ENCODE measurements around the gene SYTL3. TPM values are rescaled to one million over a fixed set of nuclear protein-coding genes. Genes with fewer than 3 reads are reported as not detected.

SYTL3 gene
- total RNA-seq, 6 experiments from 2014 or later: 3.1 to 5.7 (median 3.9) TPM

DNA sequence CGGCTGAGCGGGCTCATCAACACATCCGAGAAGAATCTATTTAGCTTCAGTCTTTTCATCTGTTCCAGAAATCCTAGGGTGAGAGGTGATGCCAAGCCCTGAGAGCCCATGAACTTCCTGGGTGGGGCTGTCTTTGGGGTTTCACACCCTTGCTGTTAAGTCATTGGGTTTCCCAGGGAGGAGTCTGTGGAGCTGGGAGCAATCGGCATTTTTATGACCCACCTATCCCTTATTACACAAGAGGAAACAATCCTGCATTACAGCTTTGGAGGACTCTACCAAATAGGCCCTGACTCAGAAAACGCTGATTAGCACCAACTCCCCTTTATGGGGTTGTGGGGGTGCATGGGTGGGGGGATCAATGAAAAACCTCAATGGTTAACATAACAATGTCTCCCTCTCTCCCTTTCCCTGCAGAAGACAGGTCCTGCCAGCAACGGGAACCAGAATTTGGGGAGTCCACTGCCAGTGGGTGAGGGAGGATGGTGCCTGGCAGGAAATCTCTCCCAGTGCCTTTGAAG, 123.1 kb downstream of the SYTL3 start:
- Mint-ChIP-seq H3K27ac (peak overlapping the region; percentile 36; the same call in 1 of the 2 replicates), H3K4me3 (no peak overlapping the region)
- TF ChIP-seq, protein P1, sequence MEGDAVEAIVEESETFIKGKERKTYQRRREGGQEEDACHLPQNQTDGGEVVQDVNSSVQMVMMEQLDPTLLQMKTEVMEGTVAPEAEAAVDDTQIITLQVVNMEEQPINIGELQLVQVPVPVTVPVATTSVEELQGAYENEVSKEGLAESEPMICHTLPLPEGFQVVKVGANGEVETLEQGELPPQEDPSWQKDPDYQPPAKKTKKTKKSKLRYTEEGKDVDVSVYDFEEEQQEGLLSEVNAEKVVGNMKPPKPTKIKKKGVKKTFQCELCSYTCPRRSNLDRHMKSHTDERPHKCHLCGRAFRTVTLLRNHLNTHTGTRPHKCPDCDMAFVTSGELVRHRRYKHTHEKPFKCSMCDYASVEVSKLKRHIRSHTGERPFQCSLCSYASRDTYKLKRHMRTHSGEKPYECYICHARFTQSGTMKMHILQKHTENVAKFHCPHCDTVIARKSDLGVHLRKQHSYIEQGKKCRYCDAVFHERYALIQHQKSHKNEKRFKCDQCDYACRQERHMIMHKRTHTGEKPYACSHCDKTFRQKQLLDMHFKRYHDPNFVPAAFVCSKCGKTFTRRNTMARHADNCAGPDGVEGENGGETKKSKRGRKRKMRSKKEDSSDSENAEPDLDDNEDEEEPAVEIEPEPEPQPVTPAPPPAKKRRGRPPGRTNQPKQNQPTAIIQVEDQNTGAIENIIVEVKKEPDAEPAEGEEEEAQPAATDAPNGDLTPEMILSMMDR (IDR thresholded peaks at IDR 0.05): no peak

DNA sequence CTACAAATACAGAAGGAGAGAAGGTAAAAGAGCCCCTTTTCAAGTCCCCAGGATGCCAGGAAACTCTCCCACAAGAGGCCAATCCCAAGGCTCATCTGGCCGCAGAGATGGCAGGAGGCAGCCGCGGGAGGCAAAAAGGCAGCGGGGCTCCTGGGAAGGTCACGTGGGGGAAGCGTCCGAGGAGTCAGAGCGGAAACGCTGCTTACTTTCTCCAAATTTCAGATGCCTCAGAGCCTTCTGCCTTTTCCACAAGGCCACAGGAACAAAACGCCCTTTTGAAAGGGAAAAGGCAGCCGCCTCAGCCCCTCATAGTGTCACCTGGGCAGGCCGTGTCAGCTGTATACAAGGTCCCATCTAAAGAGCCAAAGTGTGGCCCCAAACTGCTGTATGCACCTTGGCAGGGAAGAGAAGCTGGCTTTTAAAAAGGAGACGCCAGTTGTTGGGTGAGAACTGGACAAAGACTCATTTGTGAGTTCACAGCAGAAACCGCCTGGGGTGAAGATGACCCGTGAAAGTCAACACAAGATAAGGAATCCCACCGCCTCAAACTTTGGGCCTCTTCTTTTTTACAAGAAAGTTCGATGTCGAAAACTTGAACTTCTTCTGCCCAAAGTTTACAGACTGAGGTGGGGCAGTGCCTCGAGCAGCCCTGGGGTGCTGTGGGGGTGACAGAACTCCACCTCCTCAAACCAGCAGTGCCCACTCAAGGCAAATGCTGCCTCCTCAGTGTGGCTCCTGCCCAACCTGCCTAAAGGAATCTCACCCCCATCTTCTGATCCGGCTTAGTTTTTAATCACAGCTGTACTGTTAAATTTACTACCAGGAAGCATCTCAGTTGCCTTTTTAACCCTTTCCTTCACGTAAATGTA, 124.0 kb downstream of the SYTL3 start:
- peaks cover 64% of the 10 kb centered on the region for H3K36me3 Mint-ChIP-seq (ENCODE audit: low read depth)
- H3K27me3 Mint-ChIP-seq (ENCODE audit: insufficient read depth): peaks cover 3% of the 10 kb centered on the region
- peaks cover 8% of the 10 kb centered on the region; the same call in 1 of the 2 replicates for H3K4me1 Mint-ChIP-seq (ENCODE audit: low read depth)
- TF ChIP-seq, protein P1 (IDR thresholded peaks at IDR 0.05): no peak
- H3K9me3 Mint-ChIP-seq: no peaks in the 10 kb centered on the region
- no peak overlapping the region for H3K27ac Mint-ChIP-seq
- DNase-seq: no peak
- H3K4me3 Mint-ChIP-seq: no peak overlapping the region

More for the DNA sequence above, 123.1 kb downstream of the SYTL3 start:
- peaks cover 61% of the 10 kb centered on the region for H3K36me3 Mint-ChIP-seq (ENCODE audit: low read depth)
- H3K4me1 Mint-ChIP-seq (ENCODE audit: low read depth): peaks cover 8% of the 10 kb centered on the region; the same call in 1 of the 2 replicates
- H3K27me3 Mint-ChIP-seq (ENCODE audit: insufficient read depth): peaks cover 3% of the 10 kb centered on the region
- H3K9me3 Mint-ChIP-seq: no peaks in the 10 kb centered on the region
- DNase-seq: no peak

DNA sequence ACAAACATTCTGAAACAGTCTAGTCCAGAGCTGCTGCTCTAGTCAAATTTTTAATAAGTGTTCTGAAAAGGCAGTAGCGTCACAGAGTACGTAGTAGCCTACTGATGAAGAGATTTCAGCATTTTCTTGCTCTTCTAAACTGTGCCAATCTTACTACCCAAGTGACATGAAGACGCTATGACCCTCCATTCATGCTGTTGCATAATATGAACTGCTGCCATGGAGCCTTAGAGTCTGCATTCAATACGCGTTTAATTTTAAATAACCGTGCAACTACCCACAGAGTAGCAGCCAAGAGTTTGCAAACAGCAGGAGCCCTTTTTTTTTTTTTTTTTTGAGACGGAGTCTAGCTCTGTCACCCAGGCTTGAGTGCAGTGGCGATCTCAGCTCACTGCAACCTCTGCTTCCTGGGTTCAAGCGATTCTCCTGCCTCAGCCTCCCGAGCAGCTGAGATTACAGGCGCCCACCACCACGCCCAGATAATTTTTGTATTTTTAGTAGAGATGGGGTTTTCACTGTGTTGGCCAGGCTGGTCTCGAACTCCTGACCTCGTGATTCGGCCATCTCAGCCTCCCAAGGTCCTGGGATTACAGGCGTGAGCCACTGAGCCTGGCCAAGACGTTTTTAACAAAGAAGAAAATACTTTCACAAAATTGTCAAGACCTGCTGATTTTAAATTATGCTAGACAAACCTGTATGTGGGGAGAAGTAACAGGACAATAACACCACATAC, 125.0 kb downstream of the SYTL3 start:
- H3K4me3 Mint-ChIP-seq: no peak overlapping the region
- H3K4me1 Mint-ChIP-seq (ENCODE audit: low read depth): peaks cover 8% of the 10 kb centered on the region; the same call in 1 of the 2 replicates
- H3K27me3 Mint-ChIP-seq (ENCODE audit: insufficient read depth): no peaks in the 10 kb centered on the region; the same call in 1 of the 2 replicates
- H3K9me3 Mint-ChIP-seq: no peaks in the 10 kb centered on the region
- H3K27ac Mint-ChIP-seq: no peak overlapping the region
- TF ChIP-seq, protein P1 (IDR thresholded peaks at IDR 0.05): no peak
- H3K36me3 Mint-ChIP-seq (ENCODE audit: low read depth): peaks cover 61% of the 10 kb centered on the region
- no peak for DNase-seq

DNA sequence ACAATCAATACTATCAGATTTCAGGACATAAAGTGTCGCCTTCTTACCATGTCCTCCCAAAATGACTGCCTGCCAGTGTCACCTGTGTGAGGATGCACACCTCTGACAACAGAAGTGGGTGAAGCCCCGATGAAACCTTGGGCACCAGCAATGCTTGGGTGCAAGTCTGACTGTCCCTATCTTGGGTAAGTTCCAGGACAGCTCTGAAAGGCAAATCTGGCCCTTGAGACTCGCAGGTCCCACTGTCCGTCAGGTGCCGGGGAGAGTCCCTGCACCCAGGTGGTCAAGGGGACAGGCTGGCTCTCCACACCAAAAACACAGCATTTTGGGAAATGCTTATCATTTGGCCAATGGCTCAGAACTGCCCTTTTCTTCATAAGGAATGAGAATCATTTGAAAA, 126.0 kb downstream of the SYTL3 start:
- TF ChIP-seq, protein P1 (IDR thresholded peaks at IDR 0.05): no peak
- Mint-ChIP-seq H3K4me1 (ENCODE audit: low read depth) (peaks cover 8% of the 10 kb centered on the region; the same call in 1 of the 2 replicates), H3K36me3 (ENCODE audit: low read depth) (peaks cover 53% of the 10 kb centered on the region), H3K9me3 (no peaks in the 10 kb centered on the region), H3K27ac (no peak overlapping the region), H3K27me3 (ENCODE audit: insufficient read depth) (no peaks in the 10 kb centered on the region), H3K4me3 (no peak overlapping the region)
- DNase-seq: no peak

DNA sequence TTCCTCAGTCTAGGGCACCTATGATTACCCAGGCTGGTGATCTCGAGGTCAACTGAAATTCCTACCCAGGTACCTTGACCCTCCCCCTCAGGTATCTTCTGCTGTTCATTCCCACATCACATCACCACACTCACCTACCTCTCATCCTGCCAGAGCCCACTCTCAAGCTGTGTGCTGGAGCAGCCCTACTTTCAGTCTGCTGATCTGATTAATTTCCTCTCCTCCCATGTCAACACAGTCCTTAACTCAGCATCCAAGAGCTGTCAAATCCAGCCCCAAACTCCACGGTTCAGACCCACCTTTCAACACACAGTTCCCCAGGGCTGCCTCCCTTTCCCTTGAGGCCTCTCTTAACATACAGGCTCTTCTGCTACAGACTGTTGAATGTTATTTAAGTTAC, 126.9 kb downstream of the SYTL3 start:
- Mint-ChIP-seq H3K4me1 (ENCODE audit: low read depth) (peaks cover 8% of the 10 kb centered on the region; the same call in 1 of the 2 replicates), H3K36me3 (ENCODE audit: low read depth) (peaks cover 50% of the 10 kb centered on the region; the same call in 1 of the 2 replicates), H3K9me3 (no peaks in the 10 kb centered on the region), H3K27ac (peak overlapping the region; percentile 13), H3K4me3 (no peak overlapping the region), H3K27me3 (ENCODE audit: insufficient read depth) (no peaks in the 10 kb centered on the region)
- TF ChIP-seq, protein P1 (IDR thresholded peaks at IDR 0.05): no peak
- no peak for DNase-seq

Measured in HFFc6 (cell line).